HEK293T (cell line): Measurements from ENCODE around the gene SH2D5.

Experiments
- CTCF ChIA-PET: fragments of 350-600 bp; formaldehyde crosslinking; extraction: SDS; loops from one replicate; lab custom pipeline; 2021; ENCODE audit warnings: antibody characterized with exemption, inconsistent platforms; lab: Yijun Ruan, JAX
- POLR2A ChIA-PET: fragments of 350-600 bp; formaldehyde crosslinking; extraction: SDS; loops from one replicate; lab custom pipeline; 2020; ENCODE audit warnings: antibody characterized with exemption, inconsistent platforms; lab: Yijun Ruan, JAX
- DNase-seq: peaks from one replicate; pipeline ENCODE4 v3.0.0; 2012; ENCODE audit warnings: mixed read lengths; ENCODE audit errors: extremely low spot score
- ARNT ChIP-seq: fragments of 450-650 bp; IDR thresholded peaks from 2 replicates; pipeline ENCODE4 v1.6.1; 2017; ENCODE audit warnings: mild to moderate bottlenecking
- BHLHE40 ChIP-seq: fragments of 450-650 bp; IDR thresholded peaks from 2 replicates; pipeline ENCODE4 v1.6.1; 2016; ENCODE audit warnings: mild to moderate bottlenecking, moderate library complexity, borderline replicate concordance
- CTBP1 ChIP-seq: fragments of 450-650 bp; IDR thresholded peaks from 2 replicates; pipeline ENCODE4 v1.6.1; 2016; ENCODE audit warnings: borderline replicate concordance
- ELF4 ChIP-seq: fragments of 450-650 bp; IDR thresholded peaks from 2 replicates; pipeline ENCODE4 v1.6.1; 2017; ENCODE audit warnings: antibody characterized with exemption
- FOXA1 ChIP-seq: fragments of 450-650 bp; IDR thresholded peaks from 2 replicates; pipeline ENCODE4 v1.6.1; 2016; ENCODE audit warnings: mild to moderate bottlenecking
- FOXK2 ChIP-seq: fragments of 450-650 bp; IDR thresholded peaks from 2 replicates; pipeline ENCODE4 v1.6.1; 2016; ENCODE audit warnings: mild to moderate bottlenecking
- FOXM1 ChIP-seq: fragments of 450-650 bp; IDR thresholded peaks from 2 replicates; pipeline ENCODE4 v1.6.1; 2017; ENCODE audit warnings: mild to moderate bottlenecking, borderline replicate concordance
- HDGF ChIP-seq: fragments of 450-650 bp; IDR thresholded peaks from 2 replicates; pipeline ENCODE4 v1.6.1; 2017; ENCODE audit warnings: antibody characterized with exemption, borderline replicate concordance
- L3MBTL2 ChIP-seq: fragments of 450-650 bp; conservative IDR thresholded peaks from 2 replicates; pipeline ENCODE4 v1.6.1; 2016; ENCODE audit warnings: mild to moderate bottlenecking
- LEF1 ChIP-seq: fragments of 450-650 bp; IDR thresholded peaks from 2 replicates; pipeline ENCODE4 v1.6.1; 2017; ENCODE audit warnings: mild to moderate bottlenecking, borderline replicate concordance
- NFRKB ChIP-seq: fragments of 450-650 bp; IDR thresholded peaks from 2 replicates; pipeline ENCODE4 v1.6.1; 2016; ENCODE audit warnings: mild to moderate bottlenecking, moderate library complexity
- SP1 ChIP-seq: fragments of 450-650 bp; IDR thresholded peaks from 2 replicates; pipeline ENCODE4 v1.6.1; 2017
- SUZ12 ChIP-seq: fragments of 450-650 bp; IDR thresholded peaks from 2 replicates; pipeline ENCODE4 v1.6.1; 2016; ENCODE audit warnings: mild to moderate bottlenecking
- TARDBP ChIP-seq: fragments of 450-650 bp; IDR thresholded peaks from 2 replicates; pipeline ENCODE4 v1.6.1; 2016
- ZNF384 ChIP-seq: fragments of 450-650 bp; IDR thresholded peaks from 2 replicates; pipeline ENCODE4 v1.6.1; 2016
- TF ChIP-seq, protein P1 (sequence below): fragments of 450-650 bp; IDR thresholded peaks from 2 replicates; pipeline ENCODE4 v1.6.1; 2016

SH2D5 gene

DNA sequence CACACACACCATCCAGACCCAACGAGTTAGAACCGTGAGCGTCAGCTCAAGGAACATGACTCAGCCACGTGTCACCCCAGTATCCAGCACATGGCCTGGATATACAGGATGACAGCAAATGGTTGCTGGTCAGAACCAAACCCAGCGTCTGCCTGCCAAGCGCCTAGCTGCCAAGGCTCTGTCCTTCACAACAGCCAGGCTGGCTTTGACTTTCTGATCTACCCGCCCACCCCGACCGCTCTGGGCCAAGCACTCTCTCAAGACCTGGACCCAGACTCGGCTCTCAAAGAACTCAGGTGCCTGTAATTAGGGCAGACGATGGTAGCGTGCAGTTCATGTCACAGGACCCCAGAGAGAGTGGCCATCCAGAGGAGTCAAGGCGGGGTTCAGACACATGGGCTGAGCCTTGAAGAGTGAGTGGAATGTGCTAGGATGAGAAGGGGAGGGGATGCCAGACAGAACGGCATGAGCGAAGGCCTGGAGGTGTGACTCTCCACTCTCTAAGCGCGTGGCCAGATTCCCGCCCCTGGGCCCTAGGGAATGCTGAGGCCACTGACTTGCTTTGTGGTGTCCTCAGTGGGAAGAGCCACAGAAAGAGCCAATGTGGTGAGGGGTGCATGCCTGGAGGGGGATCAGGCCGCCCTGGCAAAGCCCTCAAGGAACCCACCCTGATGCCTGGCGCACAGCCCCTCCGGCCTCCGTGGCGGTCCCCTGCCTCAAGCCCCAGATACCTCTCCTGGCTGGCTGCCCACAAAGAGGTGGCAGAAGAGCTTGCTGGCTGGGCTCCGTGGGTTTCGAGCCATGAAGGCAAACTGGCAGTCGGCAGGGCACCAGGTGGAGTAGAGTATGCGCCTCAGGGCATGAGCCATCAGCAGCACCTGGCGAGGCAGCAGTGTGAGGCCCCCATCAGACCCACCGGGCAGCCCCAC, 7.0 kb downstream of the SH2D5 start:
- no peak for DNase-seq
- ChIA-PET CTCF (interaction anchor here (0.8 kb wide), 1 partner anchor 9 kb away, joined by 3 read pairs; no protein-coding TSS in a partner anchor), POLR2A (no interaction called here)
- TF ChIP-seq ZNF384 (no peak), SUZ12 (no peak), HDGF (no peak)

DNA sequence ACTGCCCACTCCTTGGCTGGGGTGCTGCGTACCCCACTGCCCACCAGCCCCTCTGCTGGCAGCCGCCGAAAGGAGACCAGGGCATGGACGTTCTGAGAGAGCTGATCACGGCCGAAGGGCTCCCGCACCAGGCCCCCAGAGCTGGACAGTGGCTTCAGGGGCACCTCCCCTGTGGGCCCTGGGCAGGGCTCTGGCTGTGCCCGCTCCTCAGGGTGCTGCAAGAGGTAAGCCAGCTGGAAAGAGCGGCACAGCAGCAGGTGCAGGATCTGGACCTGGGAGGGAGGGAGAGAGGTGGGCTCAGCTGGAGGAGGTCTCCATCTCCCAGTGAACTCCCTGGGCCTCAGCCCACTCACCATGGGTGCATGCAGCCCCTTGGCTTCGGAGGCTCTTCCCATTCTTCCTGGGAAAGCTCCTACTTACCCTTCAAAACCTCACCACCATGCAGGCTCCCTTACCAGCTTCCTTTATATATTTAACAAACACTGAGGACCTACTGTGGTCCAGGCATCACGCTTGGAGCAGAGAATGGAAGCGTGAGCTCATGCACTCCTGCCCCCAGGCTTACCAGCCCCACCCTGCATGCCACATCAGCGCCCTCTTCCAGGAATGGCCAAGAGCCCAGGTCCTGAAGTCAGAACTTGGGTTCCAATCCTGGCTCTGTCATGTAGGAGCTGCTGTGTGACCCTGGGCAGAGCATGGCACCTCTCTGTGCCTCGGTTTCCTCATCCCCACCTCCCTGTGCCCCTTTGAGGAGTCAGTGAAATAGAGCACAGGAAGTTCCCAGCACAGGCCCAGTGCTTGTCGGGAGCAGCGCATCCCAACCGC, 7.9 kb downstream of the SH2D5 start:
- POLR2A ChIA-PET = no interaction called here
- TF ChIP-seq BHLHE40 (no peak), TARDBP (no peak), ARNT (no peak), NFRKB (no peak), FOXM1 (no peak), LEF1 (no peak), SUZ12 (no peak)
- CTCF ChIA-PET = interaction anchor here (0.8 kb wide), 1 partner anchor 8 kb away, joined by 3 read pairs; no protein-coding TSS in a partner anchor
- no peak for DNase-seq

DNA sequence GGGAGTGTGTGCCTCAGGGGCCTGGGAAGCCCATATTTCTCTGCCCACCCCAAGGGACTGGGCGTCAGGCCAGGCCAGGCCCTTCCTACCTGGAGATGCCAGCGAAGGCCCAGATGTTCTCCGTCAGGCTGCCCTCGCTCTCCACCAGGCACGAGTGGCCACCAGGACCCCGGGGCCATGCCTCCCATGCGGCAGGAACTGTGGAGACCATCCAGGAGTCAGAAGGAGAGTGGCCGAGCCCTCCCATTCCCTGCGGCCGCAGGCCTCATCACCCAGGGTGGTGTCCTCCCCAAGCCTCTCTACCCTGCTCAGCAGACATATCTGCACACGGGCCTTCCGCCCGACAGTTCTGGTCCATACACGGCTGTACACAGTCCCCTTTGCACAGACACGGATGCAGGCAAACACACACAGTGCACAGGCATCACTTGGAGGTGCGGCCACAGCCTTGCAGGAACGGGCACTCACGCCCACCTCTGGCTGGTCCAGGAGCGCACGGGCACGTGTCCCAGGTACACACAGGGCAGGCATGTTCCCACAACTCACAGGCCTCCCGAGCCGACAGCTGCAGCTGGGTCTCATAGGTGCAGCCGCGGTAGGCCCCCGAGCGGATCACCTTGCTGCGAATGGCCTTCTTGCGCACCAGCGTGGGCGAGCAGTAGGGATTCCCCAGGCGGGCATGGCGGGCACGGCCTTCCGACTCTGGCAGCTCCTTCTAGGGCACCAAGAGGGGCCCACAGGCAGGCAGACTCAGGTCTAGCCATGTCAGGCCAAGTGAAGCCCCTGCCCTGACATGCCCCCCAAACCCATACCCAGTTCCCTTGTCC, 8.8 kb downstream of the SH2D5 start:
- no peak for DNase-seq
- ChIA-PET CTCF (interaction anchor here (1.1 kb wide), 1 partner anchor 27 kb away, joined by 3 read pairs; no protein-coding TSS in a partner anchor), POLR2A (no interaction called here)
- no peak for TF ChIP-seq SUZ12

DNA sequence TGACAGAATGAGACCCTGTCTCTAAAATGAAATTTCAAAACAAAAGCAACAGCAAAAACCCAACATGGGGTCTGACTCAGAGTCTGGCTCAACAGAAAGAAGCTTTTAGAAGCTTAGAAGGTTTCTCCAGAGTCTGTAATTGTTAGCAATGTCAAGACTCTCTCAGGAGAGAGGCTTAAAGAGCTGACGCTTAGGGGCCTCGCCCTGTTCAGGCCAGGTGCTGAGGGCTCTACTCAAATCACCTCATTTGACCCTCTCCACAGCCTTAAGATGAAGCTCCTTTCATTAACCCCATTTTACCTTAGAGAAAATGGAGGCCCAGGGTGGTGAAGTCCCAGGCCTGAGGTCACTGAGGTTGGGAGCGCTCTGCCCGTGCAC, 9.4 kb downstream of the SH2D5 start:
- no peak for TF ChIP-seq SP1
- TF ChIP-seq, protein P1, sequence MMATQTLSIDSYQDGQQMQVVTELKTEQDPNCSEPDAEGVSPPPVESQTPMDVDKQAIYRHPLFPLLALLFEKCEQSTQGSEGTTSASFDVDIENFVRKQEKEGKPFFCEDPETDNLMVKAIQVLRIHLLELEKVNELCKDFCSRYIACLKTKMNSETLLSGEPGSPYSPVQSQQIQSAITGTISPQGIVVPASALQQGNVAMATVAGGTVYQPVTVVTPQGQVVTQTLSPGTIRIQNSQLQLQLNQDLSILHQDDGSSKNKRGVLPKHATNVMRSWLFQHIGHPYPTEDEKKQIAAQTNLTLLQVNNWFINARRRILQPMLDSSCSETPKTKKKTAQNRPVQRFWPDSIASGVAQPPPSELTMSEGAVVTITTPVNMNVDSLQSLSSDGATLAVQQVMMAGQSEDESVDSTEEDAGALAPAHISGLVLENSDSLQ = no peak
- no peak for TF ChIP-seq CTBP1
- TF ChIP-seq FOXK2 = no peak
- TF ChIP-seq ELF4 = no peak
- TF ChIP-seq FOXM1 = no peak
- no peak for TF ChIP-seq HDGF
- TF ChIP-seq NFRKB = no peak
- DNase-seq = no peak
- POLR2A ChIA-PET = no interaction called here
- CTCF ChIA-PET = interaction anchor here (1.1 kb wide), 1 partner anchor 26 kb away, joined by 3 read pairs; no protein-coding TSS in a partner anchor

DNA sequence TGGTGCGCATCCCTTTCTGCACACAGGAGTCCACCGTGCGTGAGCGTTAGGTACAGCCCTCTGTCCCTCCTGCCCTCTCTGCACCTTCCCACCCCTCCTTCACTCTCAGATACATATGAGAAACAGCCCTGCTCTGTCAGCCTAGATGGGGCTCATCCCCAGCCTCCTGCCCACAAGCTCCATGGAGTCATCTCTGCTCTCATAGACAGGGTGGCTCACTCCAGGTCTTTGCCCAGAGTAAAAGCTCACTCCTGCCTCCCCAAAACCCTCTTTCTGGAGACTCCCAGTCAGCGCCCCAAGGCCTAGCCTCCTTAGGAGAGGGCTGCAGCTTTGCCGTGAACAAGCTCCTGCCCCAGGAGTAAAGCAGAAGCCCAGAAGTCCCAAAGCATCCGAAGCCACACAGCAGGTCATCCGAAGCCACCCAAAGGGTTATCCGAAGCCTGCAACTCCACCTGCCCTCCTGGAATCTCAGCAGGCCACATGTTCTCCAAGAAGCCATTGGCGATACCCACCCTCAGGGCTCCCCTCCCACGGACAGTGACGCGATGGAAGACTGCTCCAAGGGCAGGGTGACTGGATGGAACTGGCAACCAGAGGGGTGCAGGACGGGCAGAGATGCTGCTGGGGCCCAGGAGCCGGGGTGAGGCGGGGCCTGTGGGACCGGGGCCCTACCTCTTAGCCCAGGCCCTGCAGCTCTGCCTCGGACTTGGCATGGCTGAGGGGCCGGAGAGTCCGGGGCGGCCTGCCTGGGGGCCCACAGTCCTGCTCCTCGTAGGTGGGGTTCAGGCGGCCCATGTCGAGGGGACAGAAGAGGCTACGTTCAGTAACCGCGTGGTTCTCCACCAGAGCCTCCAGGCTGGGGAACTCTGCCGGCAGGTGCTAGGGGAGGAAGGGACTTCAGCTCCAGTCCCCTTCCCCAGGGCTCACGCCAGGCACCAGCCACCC, 11.1 kb downstream of the SH2D5 start:
- TF ChIP-seq SP1 (no peak), ZNF384 (no peak), CTBP1 (no peak), NFRKB (no peak), FOXA1 (no peak), HDGF (no peak)
- ChIA-PET CTCF (interaction anchor here (1.1 kb wide), 1 partner anchor 25 kb away, joined by 3 read pairs; no protein-coding TSS in a partner anchor), POLR2A (interaction anchor here (1.0 kb wide), 1 partner anchor 10 kb away, joined by 3 read pairs; no protein-coding TSS in a partner anchor)
- DNase-seq = no peak

DNA sequence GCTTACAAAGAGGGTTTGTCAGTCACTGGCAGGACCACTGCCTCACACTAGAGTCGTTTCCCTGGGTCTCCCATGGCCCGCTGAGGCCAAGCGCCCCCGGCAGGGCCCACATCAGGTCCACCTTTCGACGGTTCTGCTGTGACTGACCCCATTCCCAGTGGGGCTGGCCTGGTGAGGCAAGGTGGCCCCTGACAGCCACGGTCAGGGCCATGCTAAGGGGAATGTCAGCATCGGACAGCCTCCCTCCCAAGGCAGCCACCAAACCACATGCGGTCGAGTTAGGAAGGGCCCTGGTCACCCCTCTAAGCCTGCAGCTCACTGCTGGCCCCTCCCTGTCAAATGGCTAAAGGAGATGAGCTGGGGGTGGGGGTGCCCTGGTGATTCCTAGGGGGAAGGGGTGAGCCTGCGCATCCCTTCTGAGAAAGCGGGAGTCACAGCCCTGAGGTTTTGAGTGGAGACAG, 11.8 kb downstream of the SH2D5 start:
- ChIA-PET POLR2A (no interaction called here), CTCF (no interaction called here)
- DNase-seq = no peak
- TF ChIP-seq BHLHE40 = no peak
- TF ChIP-seq NFRKB = no peak
- no peak for TF ChIP-seq SUZ12
- TF ChIP-seq ELF4 = no peak
- TF ChIP-seq ZNF384 = no peak
- no peak for TF ChIP-seq FOXK2
- TF ChIP-seq ARNT = no peak
- TF ChIP-seq TARDBP = no peak
- TF ChIP-seq CTBP1 = no peak
- no peak for TF ChIP-seq HDGF
- TF ChIP-seq, protein P1 = no peak
- TF ChIP-seq SP1 = no peak
- no peak for TF ChIP-seq LEF1
- no peak for TF ChIP-seq L3MBTL2
- no peak for TF ChIP-seq FOXA1
- no peak for TF ChIP-seq FOXM1
